Neural cell (in vitro differentiated cells): ENCODE results near the gene TMEFF2. TPM values are rescaled to one million over a fixed set of nuclear protein-coding genes. Genes with fewer than 3 reads are reported as not detected.
"Not testable (repeated sequence)": the region's sequence is repeated elsewhere in the genome, so short reads cannot be mapped to it uniquely, and the experiment has no call there.

Experiments used
- H2AFZ ChIP-seq: fragments of 200-600, 300-800 bp; sonication (generic), shearing (Covaris generic); 2 replicates; pipeline ENCODE4 v1.6.0; 2014; ENCODE audit warnings: low read depth, mild to moderate bottlenecking, antibody characterized with exemption, low read length, moderate library complexity
- H3F3A ChIP-seq: fragments of 200-600 bp; shearing (Covaris generic); 2 replicates; pipeline ENCODE4 v1.6.1; 2016; ENCODE audit warnings: mild to moderate bottlenecking, moderate library complexity, mixed read lengths, antibody characterized with exemption, low read length; ENCODE audit not compliant: insufficient read depth, poor library complexity, severe bottlenecking
- H3K27ac ChIP-seq: fragments of 200-600, 300-800 bp; sonication (generic), shearing (Covaris generic); 2 replicates; pipeline ENCODE4 v1.5.1; 2014; ENCODE audit warnings: mild to moderate bottlenecking, low read length, moderate library complexity
- H3K27me3 ChIP-seq: fragments of 300-800, 200-600 bp; sonication (generic), shearing (Covaris generic); 2 replicates; pipeline ENCODE4 v1.6.0; 2014; ENCODE audit warnings: mild to moderate bottlenecking, low read depth, low read length, moderate library complexity; ENCODE audit not compliant: insufficient read depth
- H3K36me3 ChIP-seq: fragments of 300-800, 200-600 bp; sonication (generic), shearing (Covaris generic); 2 replicates; pipeline ENCODE4 v1.5.1; 2014; ENCODE audit warnings: mild to moderate bottlenecking, antibody characterized with exemption, low read length, moderate library complexity; ENCODE audit not compliant: insufficient read depth
- H3K4me2 ChIP-seq: fragments of 300-800, 200-600 bp; sonication (generic), shearing (Covaris generic); 2 replicates; pipeline ENCODE4 v1.6.0; 2014; ENCODE audit warnings: mild to moderate bottlenecking, low read length
- H3K4me3 ChIP-seq: fragments of 300-800, 200-600 bp; sonication (generic), shearing (Covaris generic); 2 replicates; pipeline ENCODE4 v1.5.1; 2014; ENCODE audit warnings: mild to moderate bottlenecking, low read length, moderate library complexity
- H3K79me2 ChIP-seq: fragments of 200-600 bp; shearing (Covaris generic); replicated peaks from 2 replicates; pipeline ENCODE4 v1.6.0; 2014; ENCODE audit warnings: mild to moderate bottlenecking, low read length, moderate library complexity; ENCODE audit not compliant: insufficient read depth
- H3K9ac ChIP-seq: fragments of 300-800, 200-600 bp; sonication (generic), shearing (Covaris generic); 2 replicates; pipeline ENCODE4 v1.6.1; 2016; ENCODE audit warnings: mild to moderate bottlenecking, low read length, mixed read lengths
- H3K9me2 ChIP-seq: fragments of 200-600 bp; shearing (Covaris generic); 2 replicates; pipeline ENCODE4 v1.6.1; 2016; ENCODE audit warnings: mild to moderate bottlenecking, low read length, mixed read lengths; ENCODE audit not compliant: insufficient read depth
- H3K9me3 ChIP-seq: fragments of 200-600, 300-800 bp; sonication (generic), shearing (Covaris generic); 2 replicates; pipeline ENCODE4 v1.6.1; 2016; ENCODE audit warnings: mild to moderate bottlenecking, mixed run types, low read length, moderate library complexity, mixed read lengths
- H4K20me1 ChIP-seq: fragments of 200-600 bp; shearing (Covaris generic); 2 replicates; pipeline ENCODE4 v1.6.1; 2016; ENCODE audit warnings: mild to moderate bottlenecking, mixed run types; ENCODE audit not compliant: insufficient read depth
- EP300 ChIP-seq: fragments of 450-650 bp; conservative IDR thresholded peaks from 2 replicates; pipeline ENCODE4 v1.6.1; 2014; ENCODE audit warnings: antibody characterized with exemption, mild to moderate bottlenecking, moderate library complexity; ENCODE audit not compliant: poor library complexity, severe bottlenecking
- EZH2 ChIP-seq: fragments of 200-600, 300-800 bp; shearing (Covaris generic), sonication (generic); IDR thresholded peaks from 2 replicates; pipeline ENCODE4 v1.6.1; 2014; ENCODE audit warnings: antibody characterized with exemption, low read length, borderline replicate concordance, mild to moderate bottlenecking; ENCODE audit not compliant: insufficient read depth, poor library complexity, severe bottlenecking
- MXI1 ChIP-seq: fragments of 450-650 bp; conservative IDR thresholded peaks from 2 replicates; pipeline ENCODE4 v1.6.1; 2014; ENCODE audit warnings: antibody characterized with exemption, mild to moderate bottlenecking; ENCODE audit not compliant: poor library complexity, severe bottlenecking
- POLR2AphosphoS5 ChIP-seq: IDR thresholded peaks from 2 replicates; pipeline ENCODE4 v1.6.1; 2012
- RAD21 ChIP-seq: fragments of 450-650 bp; conservative IDR thresholded peaks from 2 replicates; pipeline ENCODE4 v1.6.1; 2014; ENCODE audit warnings: antibody characterized with exemption, mild to moderate bottlenecking, moderate library complexity
- REST ChIP-seq: IDR thresholded peaks from 2 replicates; pipeline ENCODE4 v1.6.1; 2012; ENCODE audit warnings: borderline replicate concordance
- SMC3 ChIP-seq: fragments of 450-650 bp; conservative IDR thresholded peaks from 2 replicates; pipeline ENCODE4 v1.6.1; 2014; ENCODE audit warnings: antibody characterized with exemption, mild to moderate bottlenecking, moderate library complexity; ENCODE audit not compliant: poor library complexity
- TAF1 ChIP-seq: IDR thresholded peaks from 2 replicates; pipeline ENCODE4 v1.6.1; 2012; ENCODE audit warnings: low read depth
- polyA plus RNA-seq: library from polyadenylated mRNA; depleted of rRNA; stranded (reverse); fragments of >200 nt; gene quantifications from 2 replicates; pipeline ENCODE4 v1.2.3, GENCODE V29; 2014
- TF ChIP-seq, protein P1 (sequence below): fragments of 450-650 bp; IDR thresholded peaks from 2 replicates; pipeline ENCODE4 v1.5.1; 2014; ENCODE audit warnings: antibody characterized with exemption, mild to moderate bottlenecking, moderate library complexity; ENCODE audit not compliant: poor library complexity, severe bottlenecking

Gene TMEFF2
- polyA plus RNA-seq, 1 donor from 2014 or later: 24.6 TPM

DNA sequence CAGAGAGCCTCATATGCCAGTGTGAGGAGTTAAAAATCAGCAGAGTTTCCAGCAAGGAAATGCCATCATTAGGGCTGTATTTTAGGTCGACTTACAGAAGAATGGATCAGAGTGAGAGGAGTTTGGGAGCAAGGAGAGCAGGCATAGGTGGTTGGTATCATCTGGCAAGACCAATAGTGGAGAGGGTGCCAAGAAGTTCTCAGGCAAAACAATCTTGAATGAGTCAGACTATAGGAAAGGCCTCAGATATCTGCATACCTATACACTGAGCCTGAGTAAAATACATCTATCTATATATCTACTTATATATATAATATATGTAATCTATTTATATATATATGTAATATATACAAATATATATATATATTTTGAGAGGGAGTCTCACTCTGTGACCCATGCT is 57.3 kb downstream of the TMEFF2 start:
- Histone ChIP-seq H4K20me1 (no peaks in the 10 kb centered on the region), H3K36me3 (no peaks in the 10 kb centered on the region), H3K27me3 (no peaks in the 10 kb centered on the region), H3K27ac (no peak overlapping the region), H3K4me3 (no peak overlapping the region), H2AFZ (no peak overlapping the region), H3K9ac (no peak overlapping the region), H3K79me2 (no peaks in the 10 kb centered on the region), H3K9me2 (no peaks in the 10 kb centered on the region), H3F3A (no peaks in the 10 kb centered on the region), H3K4me2 (no peak overlapping the region), H3K9me3 (no peaks in the 10 kb centered on the region)
- TF ChIP-seq MXI1 (no peak), EP300 (no peak), EZH2 (no peak), RAD21 (no peak), POLR2AphosphoS5 (no peak), REST (no peak), SMC3 (no peak), TAF1 (no peak)
- TF ChIP-seq, protein P1, sequence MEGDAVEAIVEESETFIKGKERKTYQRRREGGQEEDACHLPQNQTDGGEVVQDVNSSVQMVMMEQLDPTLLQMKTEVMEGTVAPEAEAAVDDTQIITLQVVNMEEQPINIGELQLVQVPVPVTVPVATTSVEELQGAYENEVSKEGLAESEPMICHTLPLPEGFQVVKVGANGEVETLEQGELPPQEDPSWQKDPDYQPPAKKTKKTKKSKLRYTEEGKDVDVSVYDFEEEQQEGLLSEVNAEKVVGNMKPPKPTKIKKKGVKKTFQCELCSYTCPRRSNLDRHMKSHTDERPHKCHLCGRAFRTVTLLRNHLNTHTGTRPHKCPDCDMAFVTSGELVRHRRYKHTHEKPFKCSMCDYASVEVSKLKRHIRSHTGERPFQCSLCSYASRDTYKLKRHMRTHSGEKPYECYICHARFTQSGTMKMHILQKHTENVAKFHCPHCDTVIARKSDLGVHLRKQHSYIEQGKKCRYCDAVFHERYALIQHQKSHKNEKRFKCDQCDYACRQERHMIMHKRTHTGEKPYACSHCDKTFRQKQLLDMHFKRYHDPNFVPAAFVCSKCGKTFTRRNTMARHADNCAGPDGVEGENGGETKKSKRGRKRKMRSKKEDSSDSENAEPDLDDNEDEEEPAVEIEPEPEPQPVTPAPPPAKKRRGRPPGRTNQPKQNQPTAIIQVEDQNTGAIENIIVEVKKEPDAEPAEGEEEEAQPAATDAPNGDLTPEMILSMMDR: no peak

- H3K27me3 ChIP-seq, H3K27ac ChIP-seq, H3K36me3 ChIP-seq, H3F3A ChIP-seq, H3K4me2 ChIP-seq, H3K9me3 ChIP-seq, H3K4me3 ChIP-seq, H3K9ac ChIP-seq, H4K20me1 ChIP-seq, H3K79me2 ChIP-seq, H2AFZ ChIP-seq, H3K9me2 ChIP-seq: not testable (repeated sequence)
Measured at GRCh38 chr2:192132604-192133003, 62.1 kb downstream of the TMEFF2 start.

GRCh38 chr2:192130312-192130711 is 64.4 kb downstream of the TMEFF2 start:
- H2AFZ ChIP-seq, H3K27me3 ChIP-seq, H3K27ac ChIP-seq, H4K20me1 ChIP-seq, H3K79me2 ChIP-seq, H3K9me2 ChIP-seq, H3K4me3 ChIP-seq, H3K9me3 ChIP-seq, H3K9ac ChIP-seq, H3K4me2 ChIP-seq, H3F3A ChIP-seq, H3K36me3 ChIP-seq: not testable (repeated sequence)
